K562 (cell line): Measurements from ENCODE around the gene FRMD4B. TPM values are rescaled to one million over a fixed set of nuclear protein-coding genes. Genes with fewer than 3 reads are reported as not detected.
A peak's percentile ranks its signal among the peaks of the same experiment; 100 is the strongest.

Source experiments
- ATF3 ChIP-seq, 2 experiments: fragments of 450-650 bp in 1 of 2; sonication (generic) in 1 of 2; formaldehyde crosslinking in 1 of 2; IDR thresholded peaks in 1 of 2; conservative IDR thresholded peaks in 1 of 2; 2 replicates each; pipeline versions ENCODE4 v1.6.1 to v1.8.1; 2016 to 2023; ENCODE audit warnings: mild to moderate bottlenecking in 2 of 2, moderate library complexity in 2 of 2, inconsistent platforms in 1 of 2, missing genetic modification reagents in 1 of 2
- CBX5 ChIP-seq: IDR thresholded peaks from 2 replicates; pipeline ENCODE4 v1.6.1; 2014; ENCODE audit warnings: low read depth, borderline replicate concordance
- CC2D1A ChIP-seq: fragments of 450-650 bp; IDR thresholded peaks from 2 replicates; pipeline ENCODE4 v1.6.1; 2017; ENCODE audit warnings: mild to moderate bottlenecking
- FOXA1 ChIP-seq: fragments of 450-650 bp; IDR thresholded peaks from 2 replicates; pipeline ENCODE4 v1.6.1; 2016; ENCODE audit warnings: mild to moderate bottlenecking, borderline replicate concordance
- KLF1 ChIP-seq: fragments of 450-650 bp; IDR thresholded peaks from 2 replicates; pipeline ENCODE4 v1.6.1; 2016; ENCODE audit warnings: missing genetic modification characterization, missing compliant biosample characterization
- MAFK ChIP-seq: IDR thresholded peaks from 2 replicates; pipeline ENCODE4 v1.6.1; 2011; ENCODE audit warnings: low read length, improper control_type of control experiment
- MBD2 ChIP-seq: sonication (generic); IDR thresholded peaks from 2 replicates; pipeline ENCODE4 v1.6.1; 2016; ENCODE audit warnings: low read depth, borderline replicate concordance
- NRF1 ChIP-seq, 2 experiments: fragments of 450-650 bp; IDR thresholded peaks in 1 of 2; conservative IDR thresholded peaks in 1 of 2; 2 replicates each; pipeline ENCODE4 v1.6.1; 2014; ENCODE audit warnings: mild to moderate bottlenecking in 2 of 2
- PBX2 ChIP-seq, 2 experiments: IDR thresholded peaks in 1 of 2; conservative IDR thresholded peaks in 1 of 2; 2 replicates each; pipeline ENCODE4 v1.6.1; 2016; ENCODE audit warnings: low read depth in 2 of 2, mild to moderate bottlenecking in 1 of 2, missing compliant biosample characterization in 1 of 2, missing genetic modification characterization in 1 of 2, moderate library complexity in 1 of 2
- SMAD2 ChIP-seq: fragments of 150-350 bp; IDR thresholded peaks from 2 replicates; pipeline ENCODE4 v1.6.1; 2014; ENCODE audit warnings: low read depth, mild to moderate bottlenecking, low read length
- ZNF146 ChIP-seq: IDR thresholded peaks from one replicate; pipeline ENCODE4 v1.6.1; 2018; ENCODE audit warnings: missing compliant biosample characterization; ENCODE audit not compliant: unreplicated experiment
- ZNF436 ChIP-seq: fragments of 250-450, 450-650 bp; sonication (Bioruptor Pico); formaldehyde crosslinking; IDR thresholded peaks from 2 replicates; pipeline ENCODE4 v1.7.0; 2020; ENCODE audit warnings: mild to moderate bottlenecking
- ZNF699 ChIP-seq: fragments of 250-450 bp; sonication (Bioruptor Pico); IDR thresholded peaks from 2 replicates; pipeline ENCODE4 v1.8.0; 2021; ENCODE audit warnings: mild to moderate bottlenecking, moderate library complexity; ENCODE audit not compliant: insufficient replicate concordance
- polyA plus RNA-seq, 8 experiments: library from polyadenylated mRNA; depleted of rRNA in 4 of 8; stranded (reverse) in 5 of 8; unstranded in 3 of 8; fragments of >200 nt; fragmentation: Nextera tagmentation in 2 of 8; fragmentation: Illumina TruSeq in 1 of 8; extraction: Ambion mirVana in 2 of 8; extraction: Trizol in 1 of 8; gene quantifications; 2 replicates each; pipeline versions ENCODE4 v1.2.1 to v1.2.3, GENCODE V29; 2011 to 2014; ENCODE audit warnings: inconsistent platforms in 1 of 8, missing spikeins in 1 of 8
- total RNA-seq, 7 experiments: library from RNA; depleted of rRNA in 6 of 7; stranded (reverse); fragments of >200 nt in 6 of 7; fragmentation: Illumina TruSeq in 2 of 7; extraction: Trizol in 2 of 7; gene quantifications; 2 replicates each; pipeline versions ENCODE4 v1.2.1 to v1.2.3, GENCODE V29; 2011 to 2021; ENCODE audit warnings: low replicate concordance in 1 of 7
- TF ChIP-seq, protein P1 (sequence below), 2 experiments: fragments of 450-650 bp; IDR thresholded peaks; 2 replicates each; pipeline ENCODE4 v1.6.1; 2018; ENCODE audit warnings: mild to moderate bottlenecking in 2 of 2, low read depth in 1 of 2; ENCODE audit not compliant: partially characterized antibody in 2 of 2
- TF ChIP-seq, protein P2 (sequence below): sonication (generic); formaldehyde crosslinking; IDR thresholded peaks from 2 replicates; pipeline ENCODE4 v1.8.0; 2023; ENCODE audit warnings: mild to moderate bottlenecking, missing genetic modification reagents

Gene FRMD4B
- total and polyA plus RNA-seq, 9 of the 15 experiments (the other 6 are each of a cell fraction or from before 2014, with no cell fraction given) = 0.03 to 0.09 (median 0.04) TPM; not detected in 3

DNA sequence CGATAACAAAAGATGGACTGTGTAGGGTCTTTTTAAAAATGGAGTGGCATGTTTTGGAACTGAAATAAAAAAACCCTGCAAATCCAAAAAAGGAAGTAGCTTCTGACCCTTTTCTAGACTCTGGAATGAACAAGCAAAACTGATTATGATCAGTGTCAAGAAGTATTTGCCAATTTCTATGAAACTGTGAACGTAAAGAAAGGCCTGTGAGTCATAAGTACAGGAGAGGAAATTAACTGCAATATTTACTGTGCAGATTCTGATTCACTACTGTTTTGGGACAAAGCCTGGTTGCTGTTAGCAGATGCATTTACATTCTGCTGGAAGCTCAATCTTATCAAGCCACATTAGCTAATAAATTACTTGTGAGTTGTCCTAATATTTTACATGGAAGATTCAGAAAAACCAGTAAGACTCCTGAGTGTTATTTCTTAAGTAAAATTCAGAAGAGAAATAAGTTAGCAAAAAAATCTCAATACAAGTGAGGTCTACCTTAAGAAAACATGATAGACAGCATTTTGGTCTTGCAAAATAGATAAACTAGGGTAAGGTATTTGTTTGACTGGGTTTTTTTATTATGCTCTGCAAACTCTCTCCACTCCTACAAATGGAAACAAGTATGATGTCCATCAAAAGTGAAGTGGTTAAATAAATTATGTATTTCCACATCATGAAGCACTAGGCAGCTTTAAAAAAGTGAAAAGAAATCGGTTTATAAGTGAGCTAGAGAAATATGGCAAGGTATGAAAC lies 173.3 kb downstream of the FRMD4B start (continued):
- TF ChIP-seq, protein P1, sequence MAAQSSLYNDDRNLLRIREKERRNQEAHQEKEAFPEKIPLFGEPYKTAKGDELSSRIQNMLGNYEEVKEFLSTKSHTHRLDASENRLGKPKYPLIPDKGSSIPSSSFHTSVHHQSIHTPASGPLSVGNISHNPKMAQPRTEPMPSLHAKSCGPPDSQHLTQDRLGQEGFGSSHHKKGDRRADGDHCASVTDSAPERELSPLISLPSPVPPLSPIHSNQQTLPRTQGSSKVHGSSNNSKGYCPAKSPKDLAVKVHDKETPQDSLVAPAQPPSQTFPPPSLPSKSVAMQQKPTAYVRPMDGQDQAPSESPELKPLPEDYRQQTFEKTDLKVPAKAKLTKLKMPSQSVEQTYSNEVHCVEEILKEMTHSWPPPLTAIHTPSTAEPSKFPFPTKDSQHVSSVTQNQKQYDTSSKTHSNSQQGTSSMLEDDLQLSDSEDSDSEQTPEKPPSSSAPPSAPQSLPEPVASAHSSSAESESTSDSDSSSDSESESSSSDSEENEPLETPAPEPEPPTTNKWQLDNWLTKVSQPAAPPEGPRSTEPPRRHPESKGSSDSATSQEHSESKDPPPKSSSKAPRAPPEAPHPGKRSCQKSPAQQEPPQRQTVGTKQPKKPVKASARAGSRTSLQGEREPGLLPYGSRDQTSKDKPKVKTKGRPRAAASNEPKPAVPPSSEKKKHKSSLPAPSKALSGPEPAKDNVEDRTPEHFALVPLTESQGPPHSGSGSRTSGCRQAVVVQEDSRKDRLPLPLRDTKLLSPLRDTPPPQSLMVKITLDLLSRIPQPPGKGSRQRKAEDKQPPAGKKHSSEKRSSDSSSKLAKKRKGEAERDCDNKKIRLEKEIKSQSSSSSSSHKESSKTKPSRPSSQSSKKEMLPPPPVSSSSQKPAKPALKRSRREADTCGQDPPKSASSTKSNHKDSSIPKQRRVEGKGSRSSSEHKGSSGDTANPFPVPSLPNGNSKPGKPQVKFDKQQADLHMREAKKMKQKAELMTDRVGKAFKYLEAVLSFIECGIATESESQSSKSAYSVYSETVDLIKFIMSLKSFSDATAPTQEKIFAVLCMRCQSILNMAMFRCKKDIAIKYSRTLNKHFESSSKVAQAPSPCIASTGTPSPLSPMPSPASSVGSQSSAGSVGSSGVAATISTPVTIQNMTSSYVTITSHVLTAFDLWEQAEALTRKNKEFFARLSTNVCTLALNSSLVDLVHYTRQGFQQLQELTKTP (IDR thresholded peaks at IDR 0.05; ENCODE audit: low read depth in 1 of 2, partially characterized antibody in 2 of 2) = no peak
- TF ChIP-seq ATF3 (IDR thresholded peaks at IDR 0.05) (peak; percentile 73), ATF3 (CRISPR knock-in tag; conservative IDR thresholded peaks at IDR 0.05) (no peak), FOXA1 (no peak), ZNF436 (CRISPR knock-in tag) (no peak), ZNF146 (CRISPR knock-in tag) (no peak), MBD2 (no peak), MAFK (no peak), NRF1 (conservative IDR thresholded peaks at IDR 0.05 in 1 of 2, IDR thresholded peaks at IDR 0.05 in 1 of 2) (no peak), PBX2 (CRISPR knock-in tag; IDR thresholded peaks at IDR 0.05; ENCODE audit: low read depth) (no peak), PBX2 (tag; conservative IDR thresholded peaks at IDR 0.05; ENCODE audit: low read depth) (no peak), SMAD2 (no peak), CC2D1A (no peak), KLF1 (tag) (no peak), CBX5 (no peak), ZNF699 (CRISPR knock-in tag) (no peak)
- TF ChIP-seq, protein P2, sequence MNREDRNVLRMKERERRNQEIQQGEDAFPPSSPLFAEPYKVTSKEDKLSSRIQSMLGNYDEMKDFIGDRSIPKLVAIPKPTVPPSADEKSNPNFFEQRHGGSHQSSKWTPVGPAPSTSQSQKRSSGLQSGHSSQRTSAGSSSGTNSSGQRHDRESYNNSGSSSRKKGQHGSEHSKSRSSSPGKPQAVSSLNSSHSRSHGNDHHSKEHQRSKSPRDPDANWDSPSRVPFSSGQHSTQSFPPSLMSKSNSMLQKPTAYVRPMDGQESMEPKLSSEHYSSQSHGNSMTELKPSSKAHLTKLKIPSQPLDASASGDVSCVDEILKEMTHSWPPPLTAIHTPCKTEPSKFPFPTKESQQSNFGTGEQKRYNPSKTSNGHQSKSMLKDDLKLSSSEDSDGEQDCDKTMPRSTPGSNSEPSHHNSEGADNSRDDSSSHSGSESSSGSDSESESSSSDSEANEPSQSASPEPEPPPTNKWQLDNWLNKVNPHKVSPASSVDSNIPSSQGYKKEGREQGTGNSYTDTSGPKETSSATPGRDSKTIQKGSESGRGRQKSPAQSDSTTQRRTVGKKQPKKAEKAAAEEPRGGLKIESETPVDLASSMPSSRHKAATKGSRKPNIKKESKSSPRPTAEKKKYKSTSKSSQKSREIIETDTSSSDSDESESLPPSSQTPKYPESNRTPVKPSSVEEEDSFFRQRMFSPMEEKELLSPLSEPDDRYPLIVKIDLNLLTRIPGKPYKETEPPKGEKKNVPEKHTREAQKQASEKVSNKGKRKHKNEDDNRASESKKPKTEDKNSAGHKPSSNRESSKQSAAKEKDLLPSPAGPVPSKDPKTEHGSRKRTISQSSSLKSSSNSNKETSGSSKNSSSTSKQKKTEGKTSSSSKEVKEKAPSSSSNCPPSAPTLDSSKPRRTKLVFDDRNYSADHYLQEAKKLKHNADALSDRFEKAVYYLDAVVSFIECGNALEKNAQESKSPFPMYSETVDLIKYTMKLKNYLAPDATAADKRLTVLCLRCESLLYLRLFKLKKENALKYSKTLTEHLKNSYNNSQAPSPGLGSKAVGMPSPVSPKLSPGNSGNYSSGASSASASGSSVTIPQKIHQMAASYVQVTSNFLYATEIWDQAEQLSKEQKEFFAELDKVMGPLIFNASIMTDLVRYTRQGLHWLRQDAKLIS = no peak
